GM21390 (cell line): ENCODE measurements around the gene OR2J2.
"Not testable (repeated sequence)": the region's sequence is repeated elsewhere in the genome, so short reads cannot be mapped to it uniquely, and the experiment has no call there.

Experiments
- ATAC-seq: cut with Tn5 transposase; IDR thresholded peaks from one replicate; pipeline ENCODE4 v1.9.1; 2021; ENCODE audit not compliant: unreplicated experiment

Gene OR2J2

DNA sequence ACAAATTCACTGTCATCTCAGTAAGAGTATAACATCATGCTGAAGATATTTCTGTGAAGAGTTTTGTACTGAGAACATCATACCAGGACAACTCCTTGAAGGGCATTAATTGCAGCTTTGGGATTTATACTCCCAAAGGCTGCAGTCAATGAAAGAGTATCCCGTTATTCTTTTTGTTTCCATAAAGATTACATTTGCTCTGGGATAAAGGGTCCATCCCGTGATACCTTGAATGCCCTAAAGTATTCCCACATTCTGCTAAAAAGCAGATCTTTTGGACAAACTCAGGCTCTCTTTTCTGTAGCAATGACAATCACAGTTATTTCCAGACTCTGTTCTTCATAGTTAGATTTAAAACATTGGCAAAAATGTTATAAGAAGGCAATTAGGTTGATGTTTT lies at the start of gene OR2J2:
OR2J2 (plus strand) TSS at position 301 of the 400 bp plus-strand sequence. CDS start 2,729 bp downstream, outside the sequence.
- not testable (repeated sequence) for ATAC-seq

DNA sequence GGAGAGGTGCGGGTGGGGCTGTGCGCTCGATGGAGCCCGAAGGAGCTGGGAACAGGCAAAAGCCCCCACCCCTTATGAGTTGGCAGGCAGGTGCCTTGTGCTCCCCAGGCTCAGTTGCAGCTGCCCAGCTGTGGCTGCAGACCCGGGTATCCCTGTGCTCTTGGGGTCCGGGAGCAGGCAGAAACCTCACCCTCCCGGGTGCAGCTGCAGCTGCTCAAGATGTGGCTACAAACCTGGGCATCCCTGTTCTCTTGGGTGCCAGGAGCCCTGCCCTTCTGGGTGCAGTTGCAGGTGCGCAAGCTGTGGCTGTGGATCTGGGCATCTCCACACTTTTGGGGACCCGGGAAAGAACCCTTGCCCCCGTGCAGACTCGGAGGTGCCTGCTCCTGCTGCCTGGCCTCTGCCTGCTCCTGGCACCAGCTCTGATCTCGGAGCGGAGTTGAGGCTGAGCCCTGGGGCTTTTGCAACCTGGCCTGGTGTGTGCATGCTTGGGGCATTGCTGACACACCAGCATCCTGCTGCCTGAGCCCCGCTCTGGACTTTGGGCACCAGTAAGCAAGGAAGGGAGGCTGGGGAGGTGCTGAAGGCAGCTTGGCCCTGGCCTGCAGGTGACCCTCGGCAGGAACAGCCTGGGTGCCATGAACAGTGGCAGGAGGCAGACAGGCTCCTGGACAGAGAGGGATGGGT lies 41.2 kb upstream of the OR2J2 start:
- no peak for ATAC-seq

DNA sequence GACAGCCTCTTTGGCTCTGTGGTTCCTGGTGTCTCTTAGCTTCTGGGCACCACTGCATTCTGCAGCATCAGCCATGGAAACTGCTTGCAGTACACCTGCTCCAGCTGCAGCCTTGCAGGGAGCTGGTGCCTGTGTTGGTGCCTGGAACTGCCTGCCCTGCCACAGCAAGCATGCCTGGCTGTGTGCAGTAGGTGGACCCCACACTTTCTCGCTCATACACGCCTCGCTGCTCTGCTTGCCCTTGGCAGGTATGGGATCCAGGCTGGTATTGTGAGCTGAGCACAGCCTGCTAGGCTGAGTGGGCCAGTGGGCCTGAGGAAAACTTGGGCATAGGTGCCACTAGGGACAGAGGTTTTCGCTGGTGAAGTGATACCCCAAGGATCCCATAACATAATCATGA lies 40.1 kb upstream of the OR2J2 start:
- no peak for ATAC-seq

DNA sequence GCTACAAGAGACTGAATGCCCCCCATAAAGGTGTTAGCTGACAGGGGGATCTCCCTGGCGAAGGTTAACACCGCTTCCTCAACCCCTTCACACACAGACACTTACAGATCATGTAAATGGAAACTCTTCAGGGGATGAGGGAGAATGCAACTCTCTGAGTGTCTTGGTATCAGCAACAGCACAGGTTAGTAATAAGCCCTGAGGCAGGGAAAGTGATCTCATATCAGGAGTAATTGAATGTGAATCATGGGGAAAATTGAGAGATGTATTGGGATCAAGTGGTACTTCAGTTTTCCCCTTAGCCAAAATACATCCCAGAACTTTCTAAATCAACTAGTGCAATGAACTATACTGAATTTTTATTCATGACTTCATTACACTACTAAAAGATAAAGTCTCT lies 39.0 kb upstream of the OR2J2 start:
- no peak for ATAC-seq

DNA sequence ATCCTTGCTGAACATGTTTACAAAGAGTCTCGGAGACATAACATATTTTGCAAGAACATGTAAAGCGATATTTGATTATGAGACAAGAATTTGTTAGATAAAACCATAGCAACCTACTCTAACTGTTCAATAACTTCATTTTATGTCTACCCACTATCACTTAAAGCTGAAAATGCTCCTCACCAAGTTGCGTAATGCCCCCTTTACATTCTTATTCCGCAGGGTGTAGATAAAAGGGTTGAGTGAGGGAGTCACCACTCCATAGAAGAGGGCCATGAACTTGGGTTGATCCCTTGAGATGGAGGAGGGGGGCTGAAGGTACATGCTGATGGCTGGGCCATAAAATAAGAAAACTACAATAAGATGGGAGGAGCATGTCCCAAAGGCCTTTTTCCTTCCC lies 33.0 kb upstream of the OR2J2 start:
- no peak for ATAC-seq

DNA sequence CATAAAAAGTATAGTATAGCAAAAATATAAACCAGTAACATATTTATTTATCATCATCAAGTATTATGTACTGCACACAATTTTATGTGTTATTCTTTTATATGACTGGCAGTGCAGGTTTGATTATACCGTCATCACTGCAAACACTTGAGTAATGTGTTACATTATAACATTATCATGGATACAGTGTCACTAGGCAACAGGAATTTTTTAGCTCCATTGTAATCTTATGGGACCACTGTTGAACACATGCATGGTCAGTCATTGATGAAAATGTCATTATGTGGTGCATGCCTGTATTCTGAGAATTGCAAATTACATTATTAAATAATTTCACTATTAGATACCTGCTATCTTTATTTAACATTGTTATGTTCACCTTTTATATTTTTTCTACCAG lies 29.1 kb upstream of the OR2J2 start:
- no peak for ATAC-seq

DNA sequence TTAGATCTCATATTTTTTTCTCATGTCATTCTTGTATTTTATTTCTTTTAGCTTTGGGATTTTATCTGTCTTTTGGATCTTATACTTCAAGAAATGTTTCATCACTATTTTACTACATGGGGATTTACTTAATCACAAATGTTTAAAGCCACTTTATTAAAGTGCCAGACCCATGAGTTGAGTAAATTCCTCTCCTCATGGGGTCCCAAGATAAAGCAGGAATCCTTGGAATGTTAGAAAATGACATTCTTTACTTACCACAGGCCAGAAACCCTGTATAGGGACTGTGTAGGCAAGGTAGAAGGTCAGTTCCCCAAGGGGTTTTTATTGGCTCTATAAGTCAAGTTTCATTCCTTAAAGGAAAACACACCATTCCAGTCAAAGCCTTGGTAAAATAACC lies 28.4 kb upstream of the OR2J2 start:
- ATAC-seq, result no peak

DNA sequence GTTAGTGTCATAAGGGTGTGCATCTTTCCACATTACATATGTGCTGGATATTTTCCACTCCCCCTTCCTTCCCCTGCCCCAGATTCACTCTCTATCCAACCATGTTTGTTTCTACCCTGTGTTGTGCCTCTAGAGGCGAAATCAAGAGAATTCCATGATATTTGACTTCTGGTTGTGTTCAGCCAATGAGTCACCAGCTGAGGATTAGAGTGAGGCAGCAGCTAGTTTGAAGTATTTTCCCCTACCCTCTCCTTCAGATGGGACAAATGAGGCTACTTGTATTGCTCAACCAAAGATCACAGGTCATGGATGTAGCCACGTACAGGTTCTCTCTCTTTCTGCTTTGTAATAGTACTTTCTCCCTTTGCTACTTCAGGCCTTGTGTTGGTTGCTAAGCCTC lies 24.5 kb upstream of the OR2J2 start:
- ATAC-seq, result no peak

DNA sequence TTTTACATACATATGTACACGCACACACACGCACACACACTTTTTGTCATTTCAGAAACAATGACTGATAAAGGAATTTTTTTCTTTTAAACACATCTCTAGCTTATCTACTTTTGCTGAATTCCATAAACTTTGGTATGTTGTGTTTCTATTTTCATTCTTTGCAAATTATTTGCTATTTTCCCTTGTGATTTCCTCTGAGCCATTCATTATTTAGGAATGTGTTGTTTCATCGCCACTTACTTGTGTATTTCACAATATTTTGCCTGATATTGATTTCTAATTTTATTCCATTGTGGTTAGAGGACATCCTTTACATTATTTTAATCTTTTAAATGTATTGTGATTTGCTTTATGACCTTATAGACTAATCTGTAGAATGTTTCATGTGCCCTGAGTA lies 23.6 kb upstream of the OR2J2 start:
- no peak for ATAC-seq

DNA sequence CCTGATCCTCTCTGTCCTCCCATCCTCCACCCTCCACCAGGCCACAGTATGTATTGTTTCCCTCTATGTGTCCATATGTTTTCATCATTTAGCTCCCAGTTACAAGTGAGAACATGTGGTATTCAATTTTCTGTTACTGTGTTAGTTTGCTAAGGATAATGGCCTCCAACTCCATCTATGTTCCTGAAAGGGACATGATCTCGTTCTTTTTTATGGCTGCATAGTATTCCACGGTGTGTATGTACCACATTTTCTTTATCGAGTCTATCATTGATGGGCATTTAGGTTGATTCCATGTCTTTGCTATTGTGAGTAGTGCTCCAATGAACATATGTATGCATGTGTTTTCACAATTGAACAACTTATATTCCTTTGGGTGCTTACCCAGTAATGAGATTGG lies 21.3 kb upstream of the OR2J2 start:
- not testable (repeated sequence) for ATAC-seq

DNA sequence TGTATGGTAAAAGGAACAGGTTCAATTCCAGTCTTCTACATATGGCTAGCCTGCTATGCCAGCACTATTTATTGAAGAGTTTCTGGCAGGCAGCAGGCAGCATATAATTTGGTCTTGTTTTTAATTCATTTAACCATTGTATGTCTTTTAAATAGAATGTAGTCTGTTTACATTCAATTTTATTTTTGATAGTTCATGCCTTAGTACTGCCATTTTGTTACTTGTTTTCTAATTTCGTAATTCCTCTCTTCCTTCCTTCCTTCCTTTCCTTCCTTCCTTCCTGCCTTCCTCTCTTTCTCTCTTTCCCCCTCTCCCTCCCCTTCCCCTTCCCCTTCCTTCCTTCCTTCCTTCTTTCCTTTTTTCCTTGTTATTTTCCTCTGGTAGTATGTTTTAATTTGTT lies 17.6 kb upstream of the OR2J2 start:
- no peak for ATAC-seq

DNA sequence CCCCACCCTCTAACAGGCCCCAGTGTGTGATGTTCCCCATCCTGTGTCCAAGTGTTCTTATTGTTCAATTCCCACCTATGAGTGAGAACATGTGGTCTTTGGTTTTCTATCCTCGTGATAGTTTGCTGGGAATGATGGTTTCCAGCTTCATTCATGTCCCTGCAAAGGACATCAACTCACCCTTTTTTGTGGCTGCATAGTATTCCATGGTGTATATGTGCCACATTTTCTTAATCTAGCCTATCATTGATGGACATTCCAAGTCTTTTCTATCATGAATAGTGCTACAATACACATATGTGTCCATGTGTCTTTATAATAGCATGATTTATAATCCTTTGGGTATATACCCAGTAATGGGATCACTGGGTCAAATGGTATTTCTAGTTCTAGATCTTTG lies 15.5 kb upstream of the OR2J2 start:
- ATAC-seq, result not testable (repeated sequence)

DNA sequence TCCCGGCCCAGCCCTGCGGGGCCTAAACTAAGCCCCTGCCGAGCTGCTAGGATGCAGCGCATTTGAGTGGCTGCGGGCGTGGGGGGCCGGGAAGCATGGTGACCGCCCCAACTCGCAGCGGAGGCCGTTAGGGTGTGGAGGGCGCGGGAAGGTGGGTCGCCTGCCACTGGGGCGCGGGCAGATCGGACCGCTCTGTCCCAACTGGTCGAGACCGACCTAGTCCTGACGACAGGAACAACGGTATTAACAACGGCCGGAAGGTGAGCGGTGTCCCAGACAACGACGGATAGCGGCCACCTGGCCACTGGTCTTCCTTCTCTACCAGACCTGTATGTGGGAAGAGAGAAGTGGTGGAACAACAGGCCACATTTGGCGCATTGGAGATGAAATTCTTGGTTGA lies 10.8 kb upstream of the OR2J2 start:
- not testable (repeated sequence) for ATAC-seq

DNA sequence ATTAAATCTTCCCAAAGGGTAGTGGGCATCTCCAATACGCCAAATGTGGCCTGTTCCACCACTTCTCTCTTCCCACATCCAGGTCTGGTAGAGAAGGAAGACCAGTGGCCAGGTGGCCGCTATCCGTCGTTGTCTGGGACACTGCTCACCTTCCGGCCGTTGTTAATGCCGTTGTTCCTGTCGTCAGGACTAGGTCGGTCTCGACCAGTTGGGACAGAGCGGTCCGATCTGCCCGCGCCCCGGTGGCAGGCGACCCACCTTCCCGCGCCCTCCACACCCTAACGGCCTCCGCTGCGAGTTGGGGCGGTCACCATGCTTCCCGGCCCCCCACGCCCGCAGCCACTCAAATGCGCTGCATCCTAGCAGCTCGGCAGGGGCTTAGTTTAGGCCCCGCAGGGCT lies 5.1 kb upstream of the OR2J2 start:
- ATAC-seq, result not testable (repeated sequence)

DNA sequence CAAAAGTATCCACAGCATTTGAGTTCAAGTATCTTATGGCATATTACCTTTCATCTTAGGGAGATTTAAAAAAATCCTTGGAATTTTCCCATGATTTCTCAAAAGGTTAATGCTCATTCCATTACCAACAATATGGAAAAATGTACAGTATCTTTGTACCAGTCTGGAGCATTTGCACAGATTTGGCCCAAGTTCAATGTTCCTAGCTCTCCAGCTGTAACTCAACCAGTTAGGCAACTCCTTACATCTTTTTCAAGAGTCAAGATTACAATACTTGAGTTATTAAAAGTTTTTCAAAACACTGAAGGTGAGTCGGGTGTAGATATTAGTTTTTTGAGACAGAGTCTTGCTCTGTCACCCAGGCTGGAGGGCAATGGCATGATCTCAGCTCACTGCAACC lies 1.0 kb downstream of the OR2J2 start:
- ATAC-seq, result no peak

DNA sequence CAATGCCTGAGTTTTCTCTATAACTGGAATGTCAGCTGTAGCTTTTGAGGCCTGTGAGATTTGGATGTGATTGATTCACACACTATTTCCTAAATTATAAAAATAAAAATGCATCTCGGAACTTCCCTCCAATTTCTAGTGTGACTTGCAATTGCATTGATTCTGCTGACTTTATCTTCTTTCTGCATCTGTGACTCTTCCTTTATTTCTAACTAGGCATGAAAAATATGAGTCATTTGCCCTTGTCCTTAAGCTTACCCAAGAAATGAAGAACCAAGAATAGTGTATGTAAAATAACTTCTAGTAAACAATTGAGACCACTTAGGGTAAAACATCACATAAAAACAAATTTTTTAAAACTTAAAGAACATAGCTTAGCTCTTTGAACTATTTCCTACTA lies 12.9 kb downstream of the OR2J2 start:
- no peak for ATAC-seq

DNA sequence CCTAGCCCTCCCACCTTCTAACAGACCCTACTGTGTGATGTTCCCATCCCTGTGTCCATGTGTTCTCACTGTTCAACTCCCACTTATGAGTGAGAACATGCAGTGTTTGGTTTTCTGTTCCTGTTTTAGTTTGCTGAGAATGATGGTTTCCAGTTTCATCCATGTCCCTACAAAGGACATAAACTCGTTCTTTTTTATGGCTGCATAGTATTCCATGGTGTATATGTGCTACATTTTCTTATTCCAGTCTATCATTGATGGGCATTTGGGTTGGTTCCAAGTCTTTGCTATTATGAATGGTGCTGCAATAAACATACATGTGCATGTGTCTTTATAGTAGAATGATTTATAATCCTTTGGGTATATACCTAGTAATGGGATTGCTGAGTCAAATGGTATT lies 18.0 kb downstream of the OR2J2 start:
- not testable (repeated sequence) for ATAC-seq

DNA sequence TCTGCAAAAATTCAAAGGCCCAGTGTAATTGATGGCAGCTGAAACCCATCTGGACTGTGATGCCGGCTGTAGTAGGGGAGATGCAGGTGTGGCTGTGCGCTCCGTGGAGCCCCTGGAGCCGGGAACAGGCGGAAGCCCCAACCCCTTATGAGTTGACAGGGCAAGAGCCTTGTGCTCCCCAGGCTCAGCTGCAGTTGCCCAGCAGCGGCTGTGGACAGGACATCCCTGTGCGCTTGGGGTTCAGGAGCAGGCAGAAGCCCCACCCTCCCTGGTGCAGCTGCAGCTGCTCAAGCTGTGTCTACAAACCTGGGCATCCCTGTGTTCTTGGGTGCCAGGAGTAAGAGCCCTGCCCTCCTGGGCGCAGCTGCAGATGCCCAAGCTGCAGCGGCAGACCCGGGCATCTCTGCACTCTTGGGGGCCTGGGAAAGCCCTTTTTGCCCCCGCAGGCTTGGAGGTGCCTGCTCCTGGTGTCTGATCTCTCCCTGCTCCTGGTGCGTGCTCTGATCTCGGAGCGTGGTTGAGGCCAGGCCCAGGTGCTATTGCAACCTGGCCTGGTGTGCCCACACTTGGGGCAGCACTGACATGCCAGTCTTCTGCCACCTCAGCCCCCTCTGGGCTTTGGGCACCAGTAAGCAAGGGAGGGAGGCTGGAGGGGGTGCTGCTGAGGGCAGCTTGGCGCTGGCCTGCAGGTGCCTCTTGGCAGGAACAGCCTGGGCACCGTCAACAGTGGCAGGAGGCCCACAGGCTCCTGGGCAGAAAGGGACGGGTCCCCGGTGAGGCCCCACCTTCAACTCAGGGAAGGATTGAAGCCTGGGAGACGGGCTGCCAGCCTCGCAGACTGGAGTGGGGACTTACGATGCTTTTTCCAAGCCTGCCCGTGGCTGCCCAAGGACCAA lies 30.3 kb downstream of the OR2J2 start:
- no peak for ATAC-seq

DNA sequence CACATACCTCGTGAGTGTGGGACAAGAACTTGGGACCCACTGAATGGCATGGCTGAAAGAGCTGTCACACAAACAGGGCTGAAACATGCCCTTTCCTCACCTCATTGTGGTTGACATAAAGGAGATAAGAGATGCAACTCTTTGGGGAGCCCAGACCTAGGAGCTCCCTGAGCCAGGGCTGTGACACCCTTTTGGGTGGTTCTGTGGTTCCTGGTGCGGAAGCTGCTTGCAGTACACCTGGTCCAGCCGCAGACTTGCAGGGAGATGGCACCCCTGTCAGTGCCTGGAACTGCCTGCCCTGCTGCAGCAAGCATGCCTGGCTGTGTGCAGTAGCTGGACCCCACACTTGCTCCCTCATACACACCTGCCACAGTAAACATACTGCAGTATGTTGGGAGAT lies 31.3 kb downstream of the OR2J2 start:
- ATAC-seq, result no peak

DNA sequence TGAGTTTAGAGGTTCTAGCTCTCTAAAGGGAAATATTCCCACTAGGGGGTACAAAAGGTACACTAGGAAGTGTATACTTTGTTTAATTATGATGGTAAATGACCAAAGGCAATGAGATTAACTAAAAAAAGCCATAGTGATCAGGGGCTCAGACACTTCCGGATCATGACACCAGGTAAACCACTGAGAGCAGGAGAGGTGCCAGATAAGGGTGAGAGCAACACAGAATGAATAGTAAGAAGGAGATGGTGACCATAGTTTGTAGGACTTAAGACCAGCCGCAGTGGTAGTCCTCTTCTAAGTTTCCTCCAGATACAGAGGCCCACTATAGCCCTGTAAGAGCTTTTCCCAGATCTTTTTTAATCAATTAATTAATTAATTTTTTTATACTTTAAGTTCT lies 40.8 kb downstream of the OR2J2 start:
- no peak for ATAC-seq

DNA sequence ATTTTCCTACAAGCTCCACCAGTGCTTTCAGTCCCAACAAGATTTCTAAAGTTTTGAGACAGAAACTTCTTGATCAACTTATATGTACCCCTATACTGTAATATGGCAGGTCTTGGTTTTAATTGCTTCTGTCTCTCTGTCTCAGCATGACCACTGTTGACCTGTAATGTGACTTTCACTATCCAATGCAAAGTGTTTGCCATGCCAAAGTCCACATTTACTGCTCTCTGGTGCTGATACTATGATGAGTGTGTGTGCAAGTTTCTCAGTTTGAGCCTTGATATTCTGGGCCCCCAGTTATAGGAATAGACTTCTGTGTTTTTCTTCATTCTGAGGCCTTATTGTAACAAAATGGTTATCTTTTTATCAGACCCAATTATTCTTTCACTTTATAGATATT lies 45.8 kb downstream of the OR2J2 start:
- no peak for ATAC-seq

DNA sequence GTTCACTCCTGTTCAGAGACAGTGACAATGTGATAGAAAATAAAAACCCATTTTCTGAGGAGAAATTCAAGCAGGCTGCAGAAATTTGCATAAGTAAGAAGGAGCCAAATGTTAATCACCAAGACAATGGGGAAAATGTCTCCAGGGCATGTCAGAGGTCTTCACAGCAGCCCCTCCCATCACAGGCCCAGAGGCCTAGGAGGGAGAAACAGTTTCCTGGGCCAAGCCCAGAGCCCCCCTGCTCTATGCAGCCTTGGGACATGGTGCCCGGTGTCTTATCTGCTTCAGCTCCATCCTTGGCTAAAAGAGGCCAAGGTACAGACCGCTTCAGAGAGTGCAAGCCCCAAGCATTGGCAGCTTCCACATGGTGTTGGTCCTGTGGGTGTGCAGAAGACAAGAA lies 46.5 kb downstream of the OR2J2 start:
- not testable (repeated sequence) for ATAC-seq
